ENCODE data around the gene PTPRT.

The PTPRT gene

GRCh38 chr20:43123180-43123579, 66.5 kb downstream of the PTPRT start:
- H3K27me3 ChIP-seq (ENCODE audit: insufficient read depth, low read length) = no peaks in the 10 kb centered on the region
- H3K36me3 ChIP-seq (ENCODE audit: insufficient read depth, low read length) = no peaks in the 10 kb centered on the region
- H3K4me1 ChIP-seq (ENCODE audit: insufficient read depth, low read length) = no peaks in the 10 kb centered on the region
- H3K9ac ChIP-seq (ENCODE audit: low read depth, low read length) = no peak overlapping the region
- H3K9me3 ChIP-seq (ENCODE audit: insufficient read depth, low read depth, low read length) = no peaks in the 10 kb centered on the region
- H3K4me3 ChIP-seq (ENCODE audit: low read length) = no peak overlapping the region
- H3K27ac ChIP-seq (ENCODE audit: low read depth, low read length) = no peak overlapping the region
- WGBS = 77% methylated on average over 2 of the region's 2 CpGs

GRCh38 chr20:43119720-43120119, 70.0 kb downstream of the PTPRT start:
- 83% methylated on average over 2 of the region's 2 CpGs for WGBS
- H3K4me1 ChIP-seq (ENCODE audit: insufficient read depth, low read length) = no peaks in the 10 kb centered on the region

GRCh38 chr20:43102394-43102793, 87.3 kb downstream of the PTPRT start:
- Histone ChIP-seq H3K4me3 (ENCODE audit: low read length) (no peak overlapping the region), H3K9me3 (ENCODE audit: insufficient read depth, low read depth, low read length) (no peaks in the 10 kb centered on the region), H3K9ac (ENCODE audit: low read depth, low read length) (no peak overlapping the region), H3K27ac (ENCODE audit: low read depth, low read length) (no peak overlapping the region), H3K36me3 (ENCODE audit: insufficient read depth, low read length) (no peaks in the 10 kb centered on the region), H3K27me3 (ENCODE audit: insufficient read depth, low read length) (no peaks in the 10 kb centered on the region), H3K4me1 (ENCODE audit: insufficient read depth, low read length) (no peaks in the 10 kb centered on the region)
- 54% methylated on average over 4 of the region's 5 CpGs for WGBS

More at GRCh38 chr20:43119720-43120119, 70.0 kb downstream of the PTPRT start:
- H3K36me3 ChIP-seq (ENCODE audit: insufficient read depth, low read length) = no peaks in the 10 kb centered on the region
- H3K9me3 ChIP-seq (ENCODE audit: insufficient read depth, low read depth, low read length) = no peaks in the 10 kb centered on the region
- H3K27me3 ChIP-seq (ENCODE audit: insufficient read depth, low read length) = no peaks in the 10 kb centered on the region
- no peak overlapping the region for H3K27ac ChIP-seq (ENCODE audit: low read depth, low read length)
- no peak overlapping the region for H3K4me3 ChIP-seq (ENCODE audit: low read length)
- H3K9ac ChIP-seq (ENCODE audit: low read depth, low read length) = no peak overlapping the region

GRCh38 chr20:43096931-43097260, 92.8 kb downstream of the PTPRT start:
- WGBS = 83% methylated on average over 5 of the region's 5 CpGs
- Histone ChIP-seq H3K27me3 (ENCODE audit: insufficient read depth, low read length) (no peaks in the 10 kb centered on the region), H3K36me3 (ENCODE audit: insufficient read depth, low read length) (no peaks in the 10 kb centered on the region), H3K4me3 (ENCODE audit: low read length) (no peak overlapping the region), H3K4me1 (ENCODE audit: insufficient read depth, low read length) (no peaks in the 10 kb centered on the region), H3K9me3 (ENCODE audit: insufficient read depth, low read depth, low read length) (0 out of 2 replicates have a peak, but pooled peaks cover 7% of the 10 kb centered on the region), H3K27ac (ENCODE audit: low read depth, low read length) (no peak overlapping the region), H3K9ac (ENCODE audit: low read depth, low read length) (no peak overlapping the region)

GRCh38 chr20:43096126-43096930, 93.4 kb downstream of the PTPRT start:
- H3K27me3 ChIP-seq (ENCODE audit: insufficient read depth, low read length) = no peaks in the 10 kb centered on the region
- H3K9ac ChIP-seq (ENCODE audit: low read depth, low read length) = no peak overlapping the region
- H3K4me1 ChIP-seq (ENCODE audit: insufficient read depth, low read length) = no peaks in the 10 kb centered on the region
- H3K4me3 ChIP-seq (ENCODE audit: low read length) = no peak overlapping the region
- 63% methylated on average over 5 of the region's 5 CpGs for WGBS
- 0 out of 2 replicates have a peak, but pooled peaks cover 7% of the 10 kb centered on the region for H3K9me3 ChIP-seq (ENCODE audit: insufficient read depth, low read depth, low read length)
- H3K36me3 ChIP-seq (ENCODE audit: insufficient read depth, low read length) = no peaks in the 10 kb centered on the region
- no peak overlapping the region for H3K27ac ChIP-seq (ENCODE audit: low read depth, low read length)

GRCh38 chr20:43095034-43095433, 94.7 kb downstream of the PTPRT start:
- no peaks in the 10 kb centered on the region for H3K4me1 ChIP-seq (ENCODE audit: insufficient read depth, low read length)
- H3K9me3 ChIP-seq (ENCODE audit: insufficient read depth, low read depth, low read length) = 0 out of 2 replicates have a peak, but pooled peaks cover 7% of the 10 kb centered on the region
- no peak overlapping the region for H3K4me3 ChIP-seq (ENCODE audit: low read length)
- H3K27me3 ChIP-seq (ENCODE audit: insufficient read depth, low read length) = no peaks in the 10 kb centered on the region
- no peak overlapping the region for H3K9ac ChIP-seq (ENCODE audit: low read depth, low read length)
- WGBS = 87% methylated on average over 2 of the region's 2 CpGs
- no peak overlapping the region for H3K27ac ChIP-seq (ENCODE audit: low read depth, low read length)
- no peaks in the 10 kb centered on the region for H3K36me3 ChIP-seq (ENCODE audit: insufficient read depth, low read length)

GRCh38 chr20:43092386-43093088, 97.2 kb downstream of the PTPRT start:
- 79% methylated on average over 4 of the region's 4 CpGs for WGBS
- H3K9ac ChIP-seq (ENCODE audit: low read depth, low read length) = no peak overlapping the region

GRCh38 chr20:43068482-43068881, 121.2 kb downstream of the PTPRT start:
- H3K27ac ChIP-seq (ENCODE audit: low read depth, low read length) = no peak overlapping the region
- no peak overlapping the region for H3K4me3 ChIP-seq (ENCODE audit: low read length)
- H3K27me3 ChIP-seq (ENCODE audit: insufficient read depth, low read length) = no peaks in the 10 kb centered on the region
- 97% methylated on average over 1 of the region's 1 CpG for whole genome bisulfite sequencing
- no peaks in the 10 kb centered on the region for H3K36me3 ChIP-seq (ENCODE audit: insufficient read depth, low read length)
- H3K9ac ChIP-seq (ENCODE audit: low read depth, low read length) = no peak overlapping the region
- peaks cover 7% of the 10 kb centered on the region; the same call in 1 of the 2 replicates for H3K9me3 ChIP-seq (ENCODE audit: insufficient read depth, low read depth, low read length)
- H3K4me1 ChIP-seq (ENCODE audit: insufficient read depth, low read length) = no peaks in the 10 kb centered on the region

More at GRCh38 chr20:43092386-43093088, 97.2 kb downstream of the PTPRT start:
- Histone ChIP-seq H3K27me3 (ENCODE audit: insufficient read depth, low read length) (no peaks in the 10 kb centered on the region), H3K9me3 (ENCODE audit: insufficient read depth, low read depth, low read length) (0 out of 2 replicates have a peak, but pooled peaks cover 7% of the 10 kb centered on the region), H3K4me1 (ENCODE audit: insufficient read depth, low read length) (no peaks in the 10 kb centered on the region), H3K36me3 (ENCODE audit: insufficient read depth, low read length) (no peaks in the 10 kb centered on the region), H3K4me3 (ENCODE audit: low read length) (no peak overlapping the region), H3K27ac (ENCODE audit: low read depth, low read length) (no peak overlapping the region)

GRCh38 chr20:43066125-43066524, 123.6 kb downstream of the PTPRT start:
- H3K36me3 ChIP-seq (ENCODE audit: insufficient read depth, low read length) = no peaks in the 10 kb centered on the region
- 74% methylated on average over 6 of the region's 6 CpGs for WGBS
- H3K27ac ChIP-seq (ENCODE audit: low read depth, low read length) = no peak overlapping the region
- no peaks in the 10 kb centered on the region for H3K4me1 ChIP-seq (ENCODE audit: insufficient read depth, low read length)
- H3K9me3 ChIP-seq (ENCODE audit: insufficient read depth, low read depth, low read length) = peaks cover 7% of the 10 kb centered on the region; the same call in 1 of the 2 replicates
- no peak overlapping the region for H3K9ac ChIP-seq (ENCODE audit: low read depth, low read length)
- H3K27me3 ChIP-seq (ENCODE audit: insufficient read depth, low read length) = no peaks in the 10 kb centered on the region
- H3K4me3 ChIP-seq (ENCODE audit: low read length) = no peak overlapping the region

GRCh38 chr20:43065299-43065698, 124.4 kb downstream of the PTPRT start:
- Histone ChIP-seq H3K27ac (ENCODE audit: low read depth, low read length) (no peak overlapping the region), H3K4me3 (ENCODE audit: low read length) (no peak overlapping the region), H3K4me1 (ENCODE audit: insufficient read depth, low read length) (no peaks in the 10 kb centered on the region), H3K27me3 (ENCODE audit: insufficient read depth, low read length) (no peaks in the 10 kb centered on the region), H3K36me3 (ENCODE audit: insufficient read depth, low read length) (no peaks in the 10 kb centered on the region), H3K9ac (ENCODE audit: low read depth, low read length) (no peak overlapping the region), H3K9me3 (ENCODE audit: insufficient read depth, low read depth, low read length) (peaks cover 9% of the 10 kb centered on the region)

GRCh38 chr20:43058077-43058476, 131.6 kb downstream of the PTPRT start:
- Histone ChIP-seq H3K4me1 (ENCODE audit: insufficient read depth, low read length) (no peaks in the 10 kb centered on the region), H3K27ac (ENCODE audit: low read depth, low read length) (no peak overlapping the region), H3K27me3 (ENCODE audit: insufficient read depth, low read length) (no peaks in the 10 kb centered on the region), H3K9ac (ENCODE audit: low read depth, low read length) (no peak overlapping the region), H3K36me3 (ENCODE audit: insufficient read depth, low read length) (no peaks in the 10 kb centered on the region), H3K4me3 (ENCODE audit: low read length) (no peak overlapping the region), H3K9me3 (ENCODE audit: insufficient read depth, low read depth, low read length) (peaks cover 2% of the 10 kb centered on the region; the same call in 1 of the 2 replicates)
- WGBS = 81% methylated on average over 1 of the region's 1 CpG

Measured in HUES64 (cell line).